ENCODE measurements around the gene EHMT1. TPM values are rescaled to one million over a fixed set of nuclear protein-coding genes. Genes with fewer than 3 reads are reported as not detected.

The EHMT1 gene
- total RNA-seq, 1 donor, result 31.4 TPM

DNA sequence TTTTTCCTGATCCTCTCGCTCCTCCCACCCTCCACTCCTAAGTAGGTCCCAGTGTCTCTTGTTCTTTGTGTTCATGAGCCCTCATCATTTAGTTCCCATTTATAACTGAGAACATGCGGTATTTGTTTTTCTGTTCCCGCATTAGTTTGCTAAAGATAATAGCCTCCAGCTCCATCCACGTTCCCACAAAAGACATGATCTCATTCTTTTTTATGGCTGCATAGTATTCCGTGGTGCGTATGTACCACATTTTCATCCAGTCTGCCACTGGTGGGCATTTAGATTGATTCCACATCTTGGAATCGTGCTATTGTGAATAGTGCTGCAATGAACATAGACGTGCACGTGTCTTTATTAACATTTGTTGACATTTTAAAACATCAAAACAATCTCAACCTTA is 224.6 kb downstream of the EHMT1 start:
- TF ChIP-seq, protein P1, sequence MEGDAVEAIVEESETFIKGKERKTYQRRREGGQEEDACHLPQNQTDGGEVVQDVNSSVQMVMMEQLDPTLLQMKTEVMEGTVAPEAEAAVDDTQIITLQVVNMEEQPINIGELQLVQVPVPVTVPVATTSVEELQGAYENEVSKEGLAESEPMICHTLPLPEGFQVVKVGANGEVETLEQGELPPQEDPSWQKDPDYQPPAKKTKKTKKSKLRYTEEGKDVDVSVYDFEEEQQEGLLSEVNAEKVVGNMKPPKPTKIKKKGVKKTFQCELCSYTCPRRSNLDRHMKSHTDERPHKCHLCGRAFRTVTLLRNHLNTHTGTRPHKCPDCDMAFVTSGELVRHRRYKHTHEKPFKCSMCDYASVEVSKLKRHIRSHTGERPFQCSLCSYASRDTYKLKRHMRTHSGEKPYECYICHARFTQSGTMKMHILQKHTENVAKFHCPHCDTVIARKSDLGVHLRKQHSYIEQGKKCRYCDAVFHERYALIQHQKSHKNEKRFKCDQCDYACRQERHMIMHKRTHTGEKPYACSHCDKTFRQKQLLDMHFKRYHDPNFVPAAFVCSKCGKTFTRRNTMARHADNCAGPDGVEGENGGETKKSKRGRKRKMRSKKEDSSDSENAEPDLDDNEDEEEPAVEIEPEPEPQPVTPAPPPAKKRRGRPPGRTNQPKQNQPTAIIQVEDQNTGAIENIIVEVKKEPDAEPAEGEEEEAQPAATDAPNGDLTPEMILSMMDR (IDR thresholded peaks at IDR 0.05; ENCODE audit: insufficient read depth, low read length), result no peak
- H3K4me3 ChIP-seq (ENCODE audit: low read depth, low read length), result no peak overlapping the region
- no peak for DNase-seq (ENCODE audit: low read depth)

DNA sequence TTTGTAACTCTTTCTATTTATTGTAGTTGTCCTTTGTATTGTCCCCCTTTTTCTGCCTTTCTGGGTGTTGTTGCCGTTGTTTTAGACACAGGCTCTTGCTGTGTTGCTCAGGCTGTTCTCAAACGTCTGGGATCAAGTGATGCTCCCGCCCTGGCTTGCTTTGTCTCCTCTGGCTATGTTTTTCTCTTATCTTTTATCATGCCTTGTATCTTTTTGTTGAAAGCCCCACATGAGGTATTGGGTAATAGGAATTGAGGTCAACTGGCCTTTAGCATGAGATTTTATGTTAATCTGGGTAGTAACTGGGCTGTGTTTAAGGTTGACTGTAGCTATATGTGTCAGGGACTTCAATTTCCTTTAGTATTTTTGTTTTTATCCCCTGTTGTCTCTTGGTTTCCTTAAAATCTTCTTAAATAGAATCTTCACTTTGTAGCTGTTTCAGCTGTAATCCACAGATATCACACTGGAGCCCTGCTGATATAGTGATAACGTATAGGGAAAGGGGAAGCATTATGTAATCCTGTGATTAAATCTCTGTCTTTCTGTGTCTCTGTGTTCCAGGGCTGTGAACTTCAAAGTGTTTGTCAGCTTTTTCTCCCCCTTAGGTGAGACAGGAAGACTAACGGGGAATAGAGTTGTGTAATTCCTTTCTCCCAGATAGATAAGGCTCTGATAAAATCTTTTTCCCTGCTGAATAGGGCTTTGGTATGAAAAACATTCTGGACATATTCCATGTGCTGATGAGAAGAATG is 232.9 kb downstream of the EHMT1 start:
- TF ChIP-seq, protein P1 (IDR thresholded peaks at IDR 0.05; ENCODE audit: insufficient read depth, low read length), result no peak
- no peak overlapping the region for H3K4me3 ChIP-seq (ENCODE audit: low read depth, low read length)
- DNase-seq (ENCODE audit: low read depth), result no peak

DNA sequence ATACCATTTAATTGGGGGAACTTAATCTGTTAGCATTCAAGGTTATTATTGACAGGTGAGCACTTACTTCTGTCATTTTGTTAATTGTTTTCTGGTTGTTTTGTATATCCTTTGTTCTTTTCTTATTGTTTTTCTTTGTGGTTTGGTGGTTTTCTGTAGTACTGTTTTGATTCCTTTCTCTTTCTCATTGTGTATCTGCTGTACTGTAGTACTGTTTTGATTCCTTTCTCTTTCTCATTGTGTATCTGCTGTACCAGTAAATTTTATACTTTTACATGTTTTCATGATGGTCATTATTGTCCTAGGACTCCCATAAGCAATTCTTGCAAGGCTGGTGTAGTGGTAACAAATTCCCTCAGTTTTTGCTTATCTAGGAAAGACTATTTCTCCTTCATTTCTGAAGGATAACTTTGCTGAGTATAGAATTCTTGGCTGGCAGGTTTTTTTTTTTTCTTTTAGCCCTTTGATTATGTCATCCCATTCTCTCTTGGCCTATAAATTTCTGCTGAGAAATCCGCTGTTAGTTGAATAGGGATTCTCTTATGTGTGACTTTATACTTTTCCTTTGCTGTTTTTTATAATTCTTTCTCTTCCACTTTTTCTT is 234.7 kb downstream of the EHMT1 start:
- DNase-seq (ENCODE audit: low read depth), result no peak
- no peak overlapping the region for H3K4me3 ChIP-seq (ENCODE audit: low read depth, low read length)
- TF ChIP-seq, protein P1 (IDR thresholded peaks at IDR 0.05; ENCODE audit: insufficient read depth, low read length), result no peak

DNA sequence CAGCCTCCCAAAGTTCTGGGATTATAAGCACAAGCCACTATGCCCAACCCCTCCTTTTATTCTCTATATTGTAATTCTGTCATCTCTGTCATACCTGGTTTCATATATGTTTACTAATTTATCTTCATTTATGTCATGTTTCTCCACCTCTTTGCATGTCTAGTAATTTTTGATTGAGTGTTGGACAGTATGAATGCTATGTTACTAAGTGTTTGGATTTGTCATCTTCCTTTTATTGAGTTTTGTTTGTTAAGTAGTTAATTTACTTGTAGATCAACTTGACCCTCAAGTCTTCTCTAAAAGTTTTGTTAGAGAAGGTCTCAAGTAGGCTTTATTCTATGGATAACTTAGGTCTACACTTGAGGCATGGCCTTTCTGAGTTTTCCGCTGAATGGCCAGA is 241.6 kb downstream of the EHMT1 start:
- TF ChIP-seq, protein P1 (IDR thresholded peaks at IDR 0.05; ENCODE audit: insufficient read depth, low read length), result no peak
- H3K4me3 ChIP-seq (ENCODE audit: low read depth, low read length), result no peak overlapping the region
- DNase-seq (ENCODE audit: low read depth), result no peak

DNA sequence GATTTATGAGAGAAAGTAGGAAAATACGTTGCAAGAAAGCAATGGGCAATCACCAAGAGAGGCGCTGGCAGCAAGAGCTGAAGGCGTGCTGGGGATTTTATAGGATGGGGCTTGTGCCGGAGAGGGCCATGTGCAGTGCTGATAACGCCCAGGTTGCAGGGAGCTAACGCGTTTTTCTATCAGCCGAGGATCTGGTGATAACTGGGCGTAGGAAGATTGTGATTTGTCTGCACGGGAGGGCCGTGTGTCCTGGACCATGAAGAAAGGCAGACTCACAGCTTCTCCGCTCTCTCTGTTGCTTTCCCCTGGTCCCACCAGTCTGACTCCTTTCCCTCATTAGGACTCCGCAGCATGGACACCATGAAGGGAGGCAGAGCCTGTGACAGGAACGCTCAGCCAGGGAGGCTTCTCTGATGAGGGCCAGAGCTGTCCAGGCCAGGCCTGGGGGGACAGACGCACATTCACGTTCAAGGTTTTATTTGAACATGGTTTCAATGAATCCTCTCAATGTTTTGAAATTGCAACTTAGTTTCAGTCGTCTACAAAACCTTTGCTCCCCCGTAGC is 246.9 kb downstream of the EHMT1 start:
- TF ChIP-seq, protein P1 (IDR thresholded peaks at IDR 0.05; ENCODE audit: insufficient read depth, low read length), result no peak

DNA sequence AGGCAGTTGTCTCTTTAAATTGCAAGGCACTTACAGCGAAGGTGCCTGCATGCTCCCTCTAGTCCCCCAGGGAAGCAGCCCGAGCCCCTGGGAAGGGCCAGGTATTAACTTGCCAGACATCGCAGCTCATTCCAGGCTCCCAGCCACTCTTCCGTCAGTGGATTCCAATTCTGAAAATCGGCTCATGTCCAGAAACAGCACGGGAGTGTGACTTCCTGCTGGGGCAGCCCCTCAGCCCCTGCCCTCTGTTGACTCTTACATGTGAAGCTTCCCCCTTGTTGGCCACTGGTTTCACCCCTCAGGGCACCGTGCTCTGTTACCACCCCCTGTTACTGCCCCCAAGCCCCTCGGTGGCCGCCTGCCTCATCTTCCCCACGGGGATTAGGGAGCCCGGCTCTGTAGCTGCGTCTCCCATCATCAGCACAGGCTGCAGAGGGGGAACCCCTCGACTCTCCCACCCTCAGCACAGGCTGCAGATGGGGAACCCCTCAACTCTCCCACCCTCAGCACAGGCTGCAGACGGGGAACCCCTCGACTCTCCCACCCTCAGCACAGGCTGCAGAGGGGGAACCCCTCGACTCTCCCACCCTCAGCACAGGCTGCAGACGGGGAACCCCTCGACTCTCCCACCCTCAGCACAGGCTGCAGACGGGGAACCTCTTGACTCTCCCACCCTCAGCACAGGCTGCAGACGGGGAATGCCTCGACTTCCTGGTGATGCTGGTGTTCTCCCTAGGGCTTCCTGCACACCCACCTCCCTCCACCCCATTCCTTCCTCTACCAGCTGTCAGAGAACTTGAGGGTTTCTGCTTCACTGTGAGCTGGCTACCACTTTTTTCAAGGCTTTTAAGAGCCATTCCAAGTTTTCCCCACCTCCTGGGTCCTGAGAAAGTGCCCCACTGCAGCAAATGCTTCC is 247.7 kb downstream of the EHMT1 start:
- TF ChIP-seq, protein P1 (IDR thresholded peaks at IDR 0.05; ENCODE audit: insufficient read depth, low read length), result no peak
- no peak for DNase-seq (ENCODE audit: low read depth)
- no peak overlapping the region for H3K4me3 ChIP-seq (ENCODE audit: low read depth, low read length)

More for the DNA sequence above, 246.9 kb downstream of the EHMT1 start:
- H3K4me3 ChIP-seq (ENCODE audit: low read depth, low read length), result no peak overlapping the region
- no peak for DNase-seq (ENCODE audit: low read depth)

All from fibroblast of the aortic adventitia (primary cell).